Endothelial cell of umbilical vein (primary cell): ENCODE measurements around the gene CHI3L1. TPM values are rescaled to one million over a fixed set of nuclear protein-coding genes. Genes with fewer than 3 reads are reported as not detected.

Experiments
- BruUV-seq: library from RNA; stranded (reverse); fragments of 400-500 nt; replicated peaks from 2 replicates; lab custom pipeline; 2021; lab: Mats Ljungman, UMichigan
- CTCF ChIA-PET: fragments of 300-600, 350-600 bp; sonication (Branson Sonifier 250); formaldehyde crosslinking; loops from one replicate; lab custom pipeline; 2021; ENCODE audit warnings: antibody characterized with exemption, inconsistent platforms; lab: Charles Lee
- POLR2A ChIA-PET: fragments of 300-600, 350-600 bp; sonication (Branson Sonifier 250); formaldehyde crosslinking; loops from one replicate; lab custom pipeline; 2021; ENCODE audit warnings: antibody characterized with exemption, inconsistent platforms; lab: Charles Lee
- DNase-seq: peaks from one replicate; pipeline ENCODE4 v3.0.0-alpha.2; 2011; ENCODE audit warnings: low read depth, low spot score
- FAIRE-seq: peaks from 2 replicates; lab custom pipeline; 2011; peaks lifted over from hg19 to GRCh38; lab: Jason Lieb, UNC
- H2AFZ ChIP-seq: 2 replicates; pipeline ENCODE4 v1.6.0; 2012; ENCODE audit warnings: low read depth, low read length, control low read depth, inconsistent platforms
- H3K27ac ChIP-seq: 2 replicates; pipeline ENCODE4 v1.5.1; 2011; ENCODE audit warnings: low read depth, mild to moderate bottlenecking, control low read depth, low read length, moderate library complexity; ENCODE audit not compliant: insufficient read depth
- H3K27me3 ChIP-seq, 2 experiments: 2 replicates each; pipeline versions ENCODE4 v1.6.0 to v1.6.1; 2011; ENCODE audit warnings: low read length in 2 of 2, mixed read lengths in 1 of 2; ENCODE audit not compliant: control insufficient read depth in 2 of 2, insufficient read depth in 2 of 2
- H3K36me3 ChIP-seq, 2 experiments: 2 replicates in 1 of 2; 3 replicates in 1 of 2; pipeline ENCODE4 v1.5.1; 2011; ENCODE audit warnings: low read length in 2 of 2, mild to moderate bottlenecking in 1 of 2, moderate library complexity in 1 of 2; ENCODE audit not compliant: control insufficient read depth in 2 of 2, insufficient read depth in 2 of 2; ENCODE audit errors: extremely low read depth in 1 of 2
- H3K4me1 ChIP-seq: 3 replicates; pipeline ENCODE4 v1.5.1; 2011; ENCODE audit warnings: mild to moderate bottlenecking, low read length; ENCODE audit not compliant: control insufficient read depth, insufficient read depth; ENCODE audit errors: extremely low read depth
- H3K4me2 ChIP-seq: 2 replicates; pipeline ENCODE4 v1.6.1; 2011; ENCODE audit warnings: low read length, control low read depth, mixed read lengths; ENCODE audit not compliant: insufficient read depth
- H3K4me3 ChIP-seq, 3 experiments: fragments of 200-600 bp in 1 of 3; sonication (generic), shearing (Covaris generic) in 1 of 3; replicated peaks in 1 of 3; 2 replicates each; pipeline ENCODE4 v1.5.1; 2011 to 2016; ENCODE audit warnings: control low read depth in 3 of 3, low read length in 3 of 3, mild to moderate bottlenecking in 2 of 3, inconsistent platforms in 1 of 3, low read depth in 1 of 3, moderate library complexity in 1 of 3; ENCODE audit not compliant: insufficient read depth in 1 of 3
- H3K79me2 ChIP-seq: 2 replicates; pipeline ENCODE4 v1.6.0; 2012; ENCODE audit warnings: low read length, inconsistent platforms; ENCODE audit not compliant: control insufficient read depth, insufficient read depth
- H3K9ac ChIP-seq: replicated peaks from 2 replicates; pipeline ENCODE3; 2011; ENCODE audit warnings: low read length, control low read depth; ENCODE audit not compliant: insufficient read depth; ENCODE audit errors: extremely low read depth
- H3K9me1 ChIP-seq: replicated peaks from 3 replicates; pipeline ENCODE4 v1.6.0; 2011; ENCODE audit warnings: mild to moderate bottlenecking, low read length; ENCODE audit not compliant: control insufficient read depth, insufficient read depth; ENCODE audit errors: extremely low read depth
- H3K9me3 ChIP-seq: replicated peaks from 2 replicates; pipeline ENCODE4 v1.5.1; 2012; ENCODE audit warnings: low read length, inconsistent platforms; ENCODE audit not compliant: control insufficient read depth, insufficient read depth
- H4K20me1 ChIP-seq: replicated peaks from 2 replicates; pipeline ENCODE3; 2011; ENCODE audit warnings: mild to moderate bottlenecking, low read length; ENCODE audit not compliant: control insufficient read depth, insufficient read depth; ENCODE audit errors: extremely low read depth
- CTCF ChIP-seq, 2 donors: IDR thresholded peaks; 1 replicate in 1 of 2; 2 replicates in 1 of 2; pipeline ENCODE4 v1.5.1; 2011; ENCODE audit warnings: low read length in 2 of 2, mild to moderate bottlenecking in 2 of 2, moderate library complexity in 2 of 2, control low read depth in 1 of 2, inconsistent platforms in 1 of 2, low read depth in 1 of 2; ENCODE audit not compliant: insufficient read depth in 1 of 2; ENCODE audit errors: extremely low read depth in 1 of 2
- EZH2 ChIP-seq: IDR thresholded peaks from 2 replicates; pipeline ENCODE4 v1.6.1; 2012; ENCODE audit warnings: borderline replicate concordance, low read depth, mild to moderate bottlenecking, moderate library complexity, low read length, inconsistent platforms; ENCODE audit not compliant: severe bottlenecking
- FOS ChIP-seq: IDR thresholded peaks from 2 replicates; pipeline ENCODE4 v1.6.1; 2011; ENCODE audit warnings: mild to moderate bottlenecking, low read length, moderate library complexity, borderline replicate concordance; ENCODE audit not compliant: insufficient read depth
- GATA2 ChIP-seq: IDR thresholded peaks from 2 replicates; pipeline ENCODE4 v1.7.0; 2011; ENCODE audit warnings: low read depth, mild to moderate bottlenecking, moderate library complexity, mixed read lengths, low read length; ENCODE audit not compliant: insufficient read length, insufficient read depth
- JUN ChIP-seq: IDR thresholded peaks from 2 replicates; pipeline ENCODE4 v1.6.1; 2011; ENCODE audit warnings: borderline replicate concordance, low read depth; ENCODE audit not compliant: insufficient read length, insufficient read depth
- MYC ChIP-seq: IDR thresholded peaks from one replicate; pipeline ENCODE4 v1.6.1; 2011; ENCODE audit warnings: mild to moderate bottlenecking, low read depth, low read length
- POLR2A ChIP-seq: IDR thresholded peaks from 2 replicates; pipeline ENCODE4 v1.6.1; 2012; ENCODE audit warnings: low read depth, mild to moderate bottlenecking, control low read depth, low read length
- POLR2AphosphoS5 ChIP-seq: IDR thresholded peaks from 2 replicates; pipeline ENCODE4 v1.6.1; 2012; ENCODE audit warnings: low read depth, mild to moderate bottlenecking, control low read depth, low read length, moderate library complexity; ENCODE audit not compliant: insufficient read depth
- dilution Hi-C: fragments of 300-500 bp; cut with MboI; formaldehyde crosslinking; loops from one replicate; pipeline ENCODE4 v1.15.0; 2019; ENCODE audit warnings: low sequenced_read_pairs; ENCODE audit not compliant: extremely low pct_ligation_motif_present
- intact Hi-C: fragments of 100-400 bp; cut with micrococcal nuclease; formaldehyde crosslinking; loops from one replicate; pipeline ENCODE4 v1.10.0; 2022
- polyA plus RNA-seq, 4 experiments: library from polyadenylated mRNA; depleted of rRNA in 3 of 4; stranded (reverse) in 3 of 4; unstranded in 1 of 4; fragments of >200 nt; gene quantifications; 2 replicates each; pipeline versions ENCODE4 v1.2.1 to v1.2.3, GENCODE V29; 2011 to 2012; ENCODE audit warnings: missing spikeins in 1 of 4
- total RNA-seq: library from RNA; stranded (reverse); gene quantifications from 2 replicates; pipeline ENCODE4 v1.2.3, GENCODE V29; 2021
- TF ChIP-seq, protein P1 (sequence below): IDR thresholded peaks from 2 replicates; pipeline ENCODE4 v1.6.1; 2011; ENCODE audit not compliant: insufficient read depth, insufficient read length

CHI3L1 gene
- total and polyA plus RNA-seq, 2 donors (not counting 3 experiments of a cell fraction or from before 2014, with no cell fraction given) = not detected

GRCh38 chr1:203149188-203149840 is 37.2 kb downstream of the CHI3L1 start:
- CTCF ChIA-PET = interaction anchor here (1.2 to 1.7 kb wide), 4 partner anchors 11 to 67 kb away, joined by 3 to 7 read pairs (median 4); no protein-coding TSS in a partner anchor
- no peak for FAIRE-seq
- H2AFZ ChIP-seq = no peak overlapping the region

GRCh38 chr1:203148579-203148978 is 37.9 kb downstream of the CHI3L1 start:
- no peak overlapping the region for H3K27ac ChIP-seq
- H3K9me1 ChIP-seq = no peaks in the 10 kb centered on the region
- no TSS peak for BruUV-seq
- no peaks in the 10 kb centered on the region for H4K20me1 ChIP-seq
- H3K4me1 ChIP-seq = peaks cover 17% of the 10 kb centered on the region
- DNase-seq (no peak), FAIRE-seq (no peak)
- H3K9ac ChIP-seq = no peak overlapping the region
- TF ChIP-seq MYC (no peak), EZH2 (no peak), FOS (no peak), POLR2AphosphoS5 (no peak), GATA2 (no peak), POLR2A (no peak), CTCF (IDR thresholded peaks at IDR 0.05; ENCODE audit: extremely low read depth in 1 of 2, insufficient read depth in 1 of 2, low read depth in 1 of 2, low read length in 2 of 2) (no peak), JUN (no peak)
- TF ChIP-seq, protein P1, sequence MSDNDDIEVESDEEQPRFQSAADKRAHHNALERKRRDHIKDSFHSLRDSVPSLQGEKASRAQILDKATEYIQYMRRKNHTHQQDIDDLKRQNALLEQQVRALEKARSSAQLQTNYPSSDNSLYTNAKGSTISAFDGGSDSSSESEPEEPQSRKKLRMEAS = no peak
- no peak overlapping the region for H3K4me3 ChIP-seq
- no peaks in the 10 kb centered on the region for H3K9me3 ChIP-seq
- no peaks in the 10 kb centered on the region for H3K36me3 ChIP-seq
- intact Hi-C loops = no loop called here
- POLR2A ChIA-PET = no interaction called here
- H2AFZ ChIP-seq = no peak overlapping the region
- H3K27me3 ChIP-seq = peaks cover 0 to 15% of the 10 kb centered on the region in 2 experiments
- no peaks in the 10 kb centered on the region for H3K79me2 ChIP-seq
- no peak overlapping the region for H3K4me2 ChIP-seq
- CTCF ChIA-PET = interaction anchor here (1.0 to 1.7 kb wide), 6 partner anchors 12 to 119 kb away, joined by 3 to 7 read pairs (median 4); no protein-coding TSS in a partner anchor
- dilution Hi-C loops = no loop called here

More at GRCh38 chr1:203149188-203149840, 37.2 kb downstream of the CHI3L1 start:
- Histone ChIP-seq H3K4me1 (peaks cover 24% of the 10 kb centered on the region), H3K27ac (no peak overlapping the region), H4K20me1 (no peaks in the 10 kb centered on the region), H3K9me1 (no peaks in the 10 kb centered on the region), H3K4me3 (no peak overlapping the region), H3K36me3 (no peaks in the 10 kb centered on the region), H3K9me3 (no peaks in the 10 kb centered on the region), H3K9ac (no peak overlapping the region), H3K27me3 (peaks cover 0 to 15% of the 10 kb centered on the region in 2 experiments), H3K4me2 (no peak overlapping the region), H3K79me2 (no peaks in the 10 kb centered on the region)
- peak; percentile 12 for DNase-seq
- intact Hi-C loops (no loop called here), dilution Hi-C loops (no loop called here)
- POLR2A ChIA-PET = no interaction called here
- no peak for TF ChIP-seq MYC
- TF ChIP-seq GATA2 = no peak
- TF ChIP-seq POLR2AphosphoS5 = no peak
- TF ChIP-seq FOS = no peak
- no peak for TF ChIP-seq EZH2
- no TSS peak for BruUV-seq
